HL-60 (cell line): ENCODE data around the gene AFP.

Experiments
- DNase-seq, 2 experiments: peaks; one replicate each; pipeline ENCODE4 v3.0.0-alpha.2; 2010 to 2020; ENCODE audit warnings: low read depth in 1 of 2, low spot score in 1 of 2
- H3K27ac ChIP-seq: fragments of 250-450 bp; sonication (Bioruptor Pico); replicated peaks from 2 replicates; pipeline ENCODE4 v1.5.1; 2020; ENCODE audit warnings: mild to moderate bottlenecking, moderate library complexity
- H3K27me3 ChIP-seq: fragments of 250-450 bp; sonication (Bioruptor Pico); 2 replicates; pipeline ENCODE4 v1.5.1; 2021; ENCODE audit warnings: mild to moderate bottlenecking, moderate library complexity; ENCODE audit not compliant: insufficient read depth, poor library complexity, severe bottlenecking
- H3K4me3 ChIP-seq: replicated peaks from 2 replicates; pipeline ENCODE4 v1.5.1; 2011; ENCODE audit warnings: mild to moderate bottlenecking, control low read depth, low read length; ENCODE audit not compliant: insufficient read depth
- GABPA ChIP-seq: IDR thresholded peaks from 2 replicates; pipeline ENCODE4 v1.6.1; 2012; ENCODE audit warnings: low read depth
- POLR2AphosphoS5 ChIP-seq: IDR thresholded peaks from 2 replicates; pipeline ENCODE4 v1.6.1; 2012; ENCODE audit warnings: low read depth
- SPI1 ChIP-seq: IDR thresholded peaks from 2 replicates; pipeline ENCODE4 v1.6.1; 2012; ENCODE audit warnings: low read depth, mild to moderate bottlenecking, borderline replicate concordance
- TF ChIP-seq, protein P1 (sequence below): IDR thresholded peaks from 2 replicates; pipeline ENCODE4 v1.6.1; 2012; ENCODE audit warnings: low read depth; ENCODE audit not compliant: insufficient replicate concordance
- TF ChIP-seq, protein P2 (sequence below): IDR thresholded peaks from one replicate; pipeline ENCODE4 v1.5.1; 2011; ENCODE audit warnings: low read length, control low read depth, inconsistent platforms; ENCODE audit not compliant: insufficient read depth

AFP gene

DNA sequence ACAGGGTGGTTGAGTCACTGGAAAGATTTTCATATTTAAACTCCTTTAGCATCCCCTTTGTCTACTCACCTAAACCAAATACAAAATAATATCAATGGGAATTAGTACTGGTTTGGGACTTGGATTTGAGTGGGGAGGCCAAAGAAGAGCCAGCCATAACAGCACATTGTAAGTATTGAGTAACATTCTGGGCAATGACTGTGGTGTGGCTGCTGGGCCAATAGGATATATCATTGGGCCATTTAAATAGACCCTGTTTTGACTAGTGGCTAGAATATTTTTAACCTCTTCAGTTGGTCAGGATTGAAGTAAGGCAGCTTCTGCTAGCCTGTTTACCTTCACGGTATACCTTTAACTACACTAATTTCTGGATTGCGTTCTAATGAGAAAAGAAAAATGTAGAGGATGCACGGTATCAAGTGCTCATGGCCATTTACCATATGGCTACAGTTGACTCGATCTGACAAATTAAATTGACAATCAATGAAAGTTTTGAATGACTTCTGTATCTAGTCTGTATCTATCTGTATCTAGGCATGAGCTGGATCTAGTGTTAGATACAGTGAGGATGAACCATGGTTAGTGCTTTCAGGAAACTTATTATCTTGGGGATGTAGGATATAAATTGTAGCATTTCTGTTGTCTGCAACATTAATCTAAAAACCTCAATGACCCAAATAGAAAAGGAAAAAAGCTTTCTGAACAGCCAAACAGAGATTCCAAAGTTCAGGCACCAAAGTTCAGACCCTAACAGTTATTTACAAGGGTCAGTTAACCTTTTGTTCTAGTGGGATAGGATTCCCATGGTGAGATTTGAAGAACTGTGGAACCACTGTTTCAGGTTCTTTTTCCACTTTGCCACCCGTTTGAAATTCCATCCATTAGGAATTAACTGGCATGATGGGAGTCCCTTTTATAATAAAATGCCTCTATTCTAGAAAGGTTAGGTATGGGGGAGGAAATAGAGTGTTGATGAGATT lies 38.7 kb upstream of the AFP start:
- H3K4me3 ChIP-seq: no peak overlapping the region
- TF ChIP-seq POLR2AphosphoS5 (no peak), GABPA (no peak), SPI1 (no peak)
- TF ChIP-seq, protein P1, sequence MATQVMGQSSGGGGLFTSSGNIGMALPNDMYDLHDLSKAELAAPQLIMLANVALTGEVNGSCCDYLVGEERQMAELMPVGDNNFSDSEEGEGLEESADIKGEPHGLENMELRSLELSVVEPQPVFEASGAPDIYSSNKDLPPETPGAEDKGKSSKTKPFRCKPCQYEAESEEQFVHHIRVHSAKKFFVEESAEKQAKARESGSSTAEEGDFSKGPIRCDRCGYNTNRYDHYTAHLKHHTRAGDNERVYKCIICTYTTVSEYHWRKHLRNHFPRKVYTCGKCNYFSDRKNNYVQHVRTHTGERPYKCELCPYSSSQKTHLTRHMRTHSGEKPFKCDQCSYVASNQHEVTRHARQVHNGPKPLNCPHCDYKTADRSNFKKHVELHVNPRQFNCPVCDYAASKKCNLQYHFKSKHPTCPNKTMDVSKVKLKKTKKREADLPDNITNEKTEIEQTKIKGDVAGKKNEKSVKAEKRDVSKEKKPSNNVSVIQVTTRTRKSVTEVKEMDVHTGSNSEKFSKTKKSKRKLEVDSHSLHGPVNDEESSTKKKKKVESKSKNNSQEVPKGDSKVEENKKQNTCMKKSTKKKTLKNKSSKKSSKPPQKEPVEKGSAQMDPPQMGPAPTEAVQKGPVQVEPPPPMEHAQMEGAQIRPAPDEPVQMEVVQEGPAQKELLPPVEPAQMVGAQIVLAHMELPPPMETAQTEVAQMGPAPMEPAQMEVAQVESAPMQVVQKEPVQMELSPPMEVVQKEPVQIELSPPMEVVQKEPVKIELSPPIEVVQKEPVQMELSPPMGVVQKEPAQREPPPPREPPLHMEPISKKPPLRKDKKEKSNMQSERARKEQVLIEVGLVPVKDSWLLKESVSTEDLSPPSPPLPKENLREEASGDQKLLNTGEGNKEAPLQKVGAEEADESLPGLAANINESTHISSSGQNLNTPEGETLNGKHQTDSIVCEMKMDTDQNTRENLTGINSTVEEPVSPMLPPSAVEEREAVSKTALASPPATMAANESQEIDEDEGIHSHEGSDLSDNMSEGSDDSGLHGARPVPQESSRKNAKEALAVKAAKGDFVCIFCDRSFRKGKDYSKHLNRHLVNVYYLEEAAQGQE: no peak
- TF ChIP-seq, protein P2, sequence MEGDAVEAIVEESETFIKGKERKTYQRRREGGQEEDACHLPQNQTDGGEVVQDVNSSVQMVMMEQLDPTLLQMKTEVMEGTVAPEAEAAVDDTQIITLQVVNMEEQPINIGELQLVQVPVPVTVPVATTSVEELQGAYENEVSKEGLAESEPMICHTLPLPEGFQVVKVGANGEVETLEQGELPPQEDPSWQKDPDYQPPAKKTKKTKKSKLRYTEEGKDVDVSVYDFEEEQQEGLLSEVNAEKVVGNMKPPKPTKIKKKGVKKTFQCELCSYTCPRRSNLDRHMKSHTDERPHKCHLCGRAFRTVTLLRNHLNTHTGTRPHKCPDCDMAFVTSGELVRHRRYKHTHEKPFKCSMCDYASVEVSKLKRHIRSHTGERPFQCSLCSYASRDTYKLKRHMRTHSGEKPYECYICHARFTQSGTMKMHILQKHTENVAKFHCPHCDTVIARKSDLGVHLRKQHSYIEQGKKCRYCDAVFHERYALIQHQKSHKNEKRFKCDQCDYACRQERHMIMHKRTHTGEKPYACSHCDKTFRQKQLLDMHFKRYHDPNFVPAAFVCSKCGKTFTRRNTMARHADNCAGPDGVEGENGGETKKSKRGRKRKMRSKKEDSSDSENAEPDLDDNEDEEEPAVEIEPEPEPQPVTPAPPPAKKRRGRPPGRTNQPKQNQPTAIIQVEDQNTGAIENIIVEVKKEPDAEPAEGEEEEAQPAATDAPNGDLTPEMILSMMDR: no peak
- H3K27me3 ChIP-seq: peaks cover 4% of the 10 kb centered on the region
- no peak overlapping the region for H3K27ac ChIP-seq
- no peak for DNase-seq

DNA sequence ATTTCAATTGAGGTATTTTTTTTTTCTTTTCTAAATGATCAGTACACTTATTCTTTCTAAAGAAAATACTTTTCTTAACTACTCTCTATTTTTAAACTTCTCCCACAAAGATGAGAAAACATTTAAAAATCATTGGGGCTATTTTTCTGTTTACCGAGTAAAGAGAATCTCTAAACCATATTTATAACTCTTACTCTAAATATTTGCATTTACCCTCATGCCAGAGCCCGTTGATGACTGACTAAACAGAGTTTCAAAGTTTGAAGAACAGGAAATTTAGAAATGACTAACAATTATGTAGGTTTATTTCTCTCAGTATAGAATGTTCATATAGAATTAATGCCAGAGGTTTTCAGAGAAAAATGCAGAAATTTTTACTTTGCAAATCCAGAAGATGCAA lies 34.6 kb upstream of the AFP start:
- no peak overlapping the region for H3K27ac ChIP-seq
- H3K4me3 ChIP-seq: no peak overlapping the region
- TF ChIP-seq, protein P1: no peak
- no peak for TF ChIP-seq GABPA
- TF ChIP-seq POLR2AphosphoS5: no peak
- TF ChIP-seq SPI1: no peak
- TF ChIP-seq, protein P2: no peak
- no peak for DNase-seq
- peaks cover 4% of the 10 kb centered on the region for H3K27me3 ChIP-seq

DNA sequence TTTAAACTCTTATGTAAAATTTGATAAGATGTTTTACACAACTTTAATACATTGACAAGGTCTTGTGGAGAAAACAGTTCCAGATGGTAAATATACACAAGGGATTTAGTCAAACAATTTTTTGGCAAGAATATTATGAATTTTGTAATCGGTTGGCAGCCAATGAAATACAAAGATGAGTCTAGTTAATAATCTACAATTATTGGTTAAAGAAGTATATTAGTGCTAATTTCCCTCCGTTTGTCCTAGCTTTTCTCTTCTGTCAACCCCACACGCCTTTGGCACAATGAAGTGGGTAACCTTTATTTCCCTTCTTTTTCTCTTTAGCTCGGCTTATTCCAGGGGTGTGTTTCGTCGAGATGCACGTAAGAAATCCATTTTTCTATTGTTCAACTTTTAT lies 32.0 kb upstream of the AFP start, which contains the start of gene ALB:
Gene ALB, plus strand, starts transcription at position 246 of the 400 bp plus-strand sequence. Its CDS starts 41 bp downstream, at position 287.
- no peak for TF ChIP-seq POLR2AphosphoS5
- TF ChIP-seq, protein P1: no peak
- TF ChIP-seq SPI1: no peak
- TF ChIP-seq, protein P2: no peak
- no peak for TF ChIP-seq GABPA
- no peaks in the 10 kb centered on the region for H3K27me3 ChIP-seq
- H3K4me3 ChIP-seq: no peak within 1 kb of the TSS
- no peak within 1 kb of the TSS for H3K27ac ChIP-seq
- no peak for DNase-seq
